ENCODE results near the gene VEGFC. TPM values are rescaled to one million over a fixed set of nuclear protein-coding genes. Genes with fewer than 3 reads are reported as not detected.

Gene VEGFC
- total RNA-seq, 1 experiment from 2014 or later = 8.7 TPM

- intact Hi-C loops (cut with micrococcal nuclease; ENCODE audit: unreplicated experiment) = loop anchor here (5.0 kb wide), 1 partner anchor 402 kb away; no protein-coding TSS in a partner anchor
- no peak for DNase-seq
- Histone ChIP-seq H3K4me1 (replicated peaks; ENCODE audit: insufficient read depth) (peaks cover 27% of the 10 kb centered on the region), H3K4me2 (no peak overlapping the region), H3K27ac (no peak overlapping the region), H3K36me3 (ENCODE audit: low read depth) (no peaks in the 10 kb centered on the region), H3K79me2 (ENCODE audit: low read depth) (no peaks in the 10 kb centered on the region), H3K9me3 (ENCODE audit: insufficient read depth, low read depth) (no peaks in the 10 kb centered on the region), H3F3A (ENCODE audit: insufficient read depth, low read depth) (peaks cover 6% of the 10 kb centered on the region), H3K27me3 (ENCODE audit: insufficient read depth, low read depth) (no peaks in the 10 kb centered on the region), H2AFZ (no peak overlapping the region), H4K20me1 (ENCODE audit: insufficient read depth) (no peaks in the 10 kb centered on the region), H3K9me2 (ENCODE audit: insufficient read depth) (no peaks in the 10 kb centered on the region), H3K4me3 (no peak overlapping the region)
- TF ChIP-seq CTCF (conservative IDR thresholded peaks at IDR 0.05) = no peak
- TF ChIP-seq EZH2 (IDR thresholded peaks at IDR 0.05; ENCODE audit: low read depth) = no peak
- CTCF ChIA-PET = no interaction called here
- no TSS peak for BruUV-seq (replicated peaks)
- POLR2A ChIA-PET (ENCODE audit: unreplicated experiment) = no interaction called here
These were observed 13.3 kb downstream of the VEGFC start for GRCh38 chr4:176779421-176779820.

GRCh38 chr4:176778491-176778890 lies 14.2 kb downstream of the VEGFC start:
- CTCF ChIA-PET = no interaction called here
- H3K27ac ChIP-seq = 0 out of 2 replicates have a peak overlapping the region, but pooled peaks have one; percentile 11
- BruUV-seq (replicated peaks) = no TSS peak
- no peaks in the 10 kb centered on the region for H3K9me2 ChIP-seq (ENCODE audit: insufficient read depth)
- no peak overlapping the region for H2AFZ ChIP-seq
- DNase-seq = peak in 1 of 2 experiments; percentile 40
- no peaks in the 10 kb centered on the region for H3K79me2 ChIP-seq (ENCODE audit: low read depth)
- peak overlapping the region; percentile 22 for H3K4me2 ChIP-seq
- H3K27me3 ChIP-seq (ENCODE audit: insufficient read depth, low read depth) = no peaks in the 10 kb centered on the region
- H3K4me3 ChIP-seq = no peak overlapping the region
- POLR2A ChIA-PET (ENCODE audit: unreplicated experiment) = no interaction called here
- no peaks in the 10 kb centered on the region for H3K9me3 ChIP-seq (ENCODE audit: insufficient read depth, low read depth)
- H3F3A ChIP-seq (ENCODE audit: insufficient read depth, low read depth) = peaks cover 6% of the 10 kb centered on the region
- intact Hi-C loops (cut with micrococcal nuclease; ENCODE audit: unreplicated experiment) = loop anchor here (5.0 kb wide), 1 partner anchor 401 kb away; no protein-coding TSS in a partner anchor
- peaks cover 27% of the 10 kb centered on the region for H3K4me1 ChIP-seq (replicated peaks; ENCODE audit: insufficient read depth)
- H3K36me3 ChIP-seq (ENCODE audit: low read depth) = no peaks in the 10 kb centered on the region
- H4K20me1 ChIP-seq (ENCODE audit: insufficient read depth) = no peaks in the 10 kb centered on the region
- TF ChIP-seq EZH2 (IDR thresholded peaks at IDR 0.05; ENCODE audit: low read depth) (no peak), CTCF (conservative IDR thresholded peaks at IDR 0.05) (no peak)

- no peaks in the 10 kb centered on the region for H4K20me1 ChIP-seq (ENCODE audit: insufficient read depth)
These were observed 14.7 kb downstream of the VEGFC start for GRCh38 chr4:176778063-176778462.

More at GRCh38 chr4:176778063-176778462, 14.7 kb downstream of the VEGFC start:
- no peaks in the 10 kb centered on the region for H3K79me2 ChIP-seq (ENCODE audit: low read depth)
- no peaks in the 10 kb centered on the region for H3K9me3 ChIP-seq (ENCODE audit: insufficient read depth, low read depth)
- intact Hi-C loops (cut with micrococcal nuclease; ENCODE audit: unreplicated experiment) = loop anchor here (5.0 kb wide), 1 partner anchor 401 kb away; no protein-coding TSS in a partner anchor
- CTCF ChIA-PET = no interaction called here
- H3K27ac ChIP-seq = 0 out of 2 replicates have a peak overlapping the region, but pooled peaks have one; percentile 11
- no TSS peak for BruUV-seq (replicated peaks)
- no peak overlapping the region for H3K4me3 ChIP-seq
- H3F3A ChIP-seq (ENCODE audit: insufficient read depth, low read depth) = peaks cover 6% of the 10 kb centered on the region
- H3K36me3 ChIP-seq (ENCODE audit: low read depth) = no peaks in the 10 kb centered on the region
- peaks cover 27% of the 10 kb centered on the region for H3K4me1 ChIP-seq (replicated peaks; ENCODE audit: insufficient read depth)
- DNase-seq = peak in 1 of 2 experiments; percentile 36
- peak overlapping the region; percentile 22 for H3K4me2 ChIP-seq
- POLR2A ChIA-PET (ENCODE audit: unreplicated experiment) = no interaction called here
- no peaks in the 10 kb centered on the region for H3K9me2 ChIP-seq (ENCODE audit: insufficient read depth)
- no peak for TF ChIP-seq EZH2 (IDR thresholded peaks at IDR 0.05; ENCODE audit: low read depth)
- TF ChIP-seq CTCF (conservative IDR thresholded peaks at IDR 0.05) = no peak
- no peak overlapping the region for H2AFZ ChIP-seq
- H3K27me3 ChIP-seq (ENCODE audit: insufficient read depth, low read depth) = no peaks in the 10 kb centered on the region
